HepG2 (cell line): ENCODE results near the gene VPS11. TPM values are rescaled to one million over a fixed set of nuclear protein-coding genes. Genes with fewer than 3 reads are reported as not detected.

ENCODE experiments used
- KDM4B ChIP-seq: sonication (generic); formaldehyde crosslinking; IDR thresholded peaks from 2 replicates; pipeline ENCODE4 v1.4.0; 2020; ENCODE audit warnings: missing genetic modification reagents
- NRL ChIP-seq: sonication (generic); formaldehyde crosslinking; IDR thresholded peaks from 2 replicates; pipeline ENCODE4 v1.5.0; 2020; ENCODE audit warnings: missing genetic modification reagents, mild to moderate bottlenecking, moderate library complexity, borderline replicate concordance
- PHF8 ChIP-seq: sonication (generic); formaldehyde crosslinking; IDR thresholded peaks from 2 replicates; pipeline ENCODE4 v1.5.0; 2020; ENCODE audit warnings: missing genetic modification reagents
- POLR2A ChIP-seq, 2 experiments: IDR thresholded peaks; 2 replicates each; pipeline ENCODE4 v1.6.1; 2011; ENCODE audit warnings: low read depth in 2 of 2, low read length in 2 of 2, mild to moderate bottlenecking in 1 of 2, moderate library complexity in 1 of 2; ENCODE audit not compliant: insufficient read depth in 1 of 2
- SOX6 ChIP-seq, 2 experiments: fragments of 450-650 bp in 1 of 2; sonication (generic) in 1 of 2; formaldehyde crosslinking in 1 of 2; IDR thresholded peaks; 2 replicates each; pipeline versions ENCODE4 v1.4.0 to v1.6.1; 2017 to 2020; ENCODE audit warnings: antibody characterized with exemption in 1 of 2, mild to moderate bottlenecking in 1 of 2, missing genetic modification reagents in 1 of 2
- SP4 ChIP-seq: sonication (generic); formaldehyde crosslinking; IDR thresholded peaks from 2 replicates; pipeline ENCODE4 v1.8.1; 2023; ENCODE audit warnings: mild to moderate bottlenecking, missing genetic modification reagents
- TAF1 ChIP-seq: sonication (generic); formaldehyde crosslinking; IDR thresholded peaks from 2 replicates; pipeline ENCODE4 v1.4.0; 2020; ENCODE audit warnings: missing genetic modification reagents
- U2AF2 ChIP-seq: fragments of 200-400 bp; formaldehyde crosslinking; IDR thresholded peaks from 2 replicates; pipeline ENCODE4 v1.6.1; 2017; ENCODE audit warnings: low read depth, mild to moderate bottlenecking, low read length
- ZFP90 ChIP-seq: sonication (generic); formaldehyde crosslinking; IDR thresholded peaks from 2 replicates; pipeline ENCODE4 v1.8.0; 2022; ENCODE audit warnings: missing genetic modification reagents, mild to moderate bottlenecking, inconsistent platforms, borderline replicate concordance
- ZNF12 ChIP-seq: sonication (generic); formaldehyde crosslinking; IDR thresholded peaks from 2 replicates; pipeline ENCODE4 v1.5.0; 2020; ENCODE audit warnings: missing genetic modification reagents
- ZNF121 ChIP-seq: sonication (generic); formaldehyde crosslinking; IDR thresholded peaks from 2 replicates; pipeline ENCODE4 v1.5.0; 2020; ENCODE audit warnings: mild to moderate bottlenecking, missing genetic modification reagents
- ZNF124 ChIP-seq: sonication (generic); formaldehyde crosslinking; IDR thresholded peaks from 2 replicates; pipeline ENCODE4 v1.4.0; 2020; ENCODE audit warnings: missing genetic modification reagents
- ZNF350 ChIP-seq: sonication (generic); formaldehyde crosslinking; IDR thresholded peaks from 2 replicates; pipeline ENCODE4 v1.4.0; 2020; ENCODE audit warnings: mild to moderate bottlenecking, low read depth, missing genetic modification reagents, borderline replicate concordance
- ZNF431 ChIP-seq: sonication (generic); formaldehyde crosslinking; IDR thresholded peaks from 2 replicates; pipeline ENCODE4 v1.9.0; 2022; ENCODE audit warnings: missing genetic modification reagents, low read depth, mild to moderate bottlenecking, borderline replicate concordance
- ZNF547 ChIP-seq: sonication (generic); formaldehyde crosslinking; IDR thresholded peaks from 2 replicates; pipeline ENCODE4 v1.5.1; 2020; ENCODE audit warnings: mild to moderate bottlenecking, missing genetic modification reagents
- ZNF557 ChIP-seq: sonication (generic); formaldehyde crosslinking; IDR thresholded peaks from 2 replicates; pipeline ENCODE4 v1.4.0; 2020; ENCODE audit warnings: missing genetic modification reagents
- ZNF605 ChIP-seq: sonication (generic); formaldehyde crosslinking; IDR thresholded peaks from 2 replicates; pipeline ENCODE4 v1.8.0; 2022; ENCODE audit warnings: mild to moderate bottlenecking, missing genetic modification reagents
- ZNF616 ChIP-seq: sonication (generic); formaldehyde crosslinking; IDR thresholded peaks from 2 replicates; pipeline ENCODE4 v1.5.0; 2020; ENCODE audit warnings: low read depth, mild to moderate bottlenecking, missing genetic modification reagents
- ZNF672 ChIP-seq: sonication (generic); formaldehyde crosslinking; IDR thresholded peaks from 2 replicates; pipeline ENCODE4 v1.8.1; 2022; ENCODE audit warnings: missing genetic modification reagents
- ZSCAN29 ChIP-seq: sonication (generic); formaldehyde crosslinking; conservative IDR thresholded peaks from 2 replicates; pipeline ENCODE4 v1.4.0; 2020; ENCODE audit warnings: mild to moderate bottlenecking, missing genetic modification reagents
- polyA plus RNA-seq, 8 experiments: library from polyadenylated mRNA; depleted of rRNA in 3 of 8; stranded (reverse) in 7 of 8; unstranded in 1 of 8; fragments of >200 nt; fragmentation: Illumina TruSeq in 4 of 8; extraction: Trizol in 4 of 8; gene quantifications; 2 replicates each; pipeline versions ENCODE4 v1.2.1 to v1.2.3, GENCODE V29; 2011 to 2016; ENCODE audit warnings: low read depth in 4 of 8, missing spikeins in 1 of 8, mixed read lengths in 1 of 8; ENCODE audit not compliant: insufficient read depth in 1 of 8
- total RNA-seq, 5 experiments: library from RNA; depleted of rRNA; stranded (reverse); fragments of >200 nt; fragmentation: Illumina TruSeq; extraction: Trizol; gene quantifications; 2 replicates each; pipeline ENCODE4 v1.2.3, GENCODE V29; 2016; ENCODE audit warnings: low read depth in 1 of 5
- TF ChIP-seq, protein P1 (sequence below): sonication (generic); formaldehyde crosslinking; IDR thresholded peaks from 2 replicates; pipeline ENCODE4 v1.5.0; 2020; ENCODE audit warnings: mild to moderate bottlenecking, missing genetic modification reagents
- TF ChIP-seq, protein P2 (sequence below): sonication (generic); formaldehyde crosslinking; IDR thresholded peaks from 2 replicates; pipeline ENCODE4 v1.4.0; 2020; ENCODE audit warnings: missing genetic modification reagents, mild to moderate bottlenecking, borderline replicate concordance
- TF ChIP-seq, protein P3 (sequence below): IDR thresholded peaks from 2 replicates; pipeline ENCODE4 v1.6.1; 2016
- TF ChIP-seq, protein P4 (sequence below): sonication (generic); formaldehyde crosslinking; IDR thresholded peaks from 2 replicates; pipeline ENCODE4 v1.9.0; 2022; ENCODE audit warnings: missing genetic modification reagents, mild to moderate bottlenecking, borderline replicate concordance

VPS11 gene
- total and polyA plus RNA-seq, 2 of the 13 experiments (the other 11 are each of a cell fraction or from before 2014, with no cell fraction given), result 13.7 to 21.6 TPM

DNA sequence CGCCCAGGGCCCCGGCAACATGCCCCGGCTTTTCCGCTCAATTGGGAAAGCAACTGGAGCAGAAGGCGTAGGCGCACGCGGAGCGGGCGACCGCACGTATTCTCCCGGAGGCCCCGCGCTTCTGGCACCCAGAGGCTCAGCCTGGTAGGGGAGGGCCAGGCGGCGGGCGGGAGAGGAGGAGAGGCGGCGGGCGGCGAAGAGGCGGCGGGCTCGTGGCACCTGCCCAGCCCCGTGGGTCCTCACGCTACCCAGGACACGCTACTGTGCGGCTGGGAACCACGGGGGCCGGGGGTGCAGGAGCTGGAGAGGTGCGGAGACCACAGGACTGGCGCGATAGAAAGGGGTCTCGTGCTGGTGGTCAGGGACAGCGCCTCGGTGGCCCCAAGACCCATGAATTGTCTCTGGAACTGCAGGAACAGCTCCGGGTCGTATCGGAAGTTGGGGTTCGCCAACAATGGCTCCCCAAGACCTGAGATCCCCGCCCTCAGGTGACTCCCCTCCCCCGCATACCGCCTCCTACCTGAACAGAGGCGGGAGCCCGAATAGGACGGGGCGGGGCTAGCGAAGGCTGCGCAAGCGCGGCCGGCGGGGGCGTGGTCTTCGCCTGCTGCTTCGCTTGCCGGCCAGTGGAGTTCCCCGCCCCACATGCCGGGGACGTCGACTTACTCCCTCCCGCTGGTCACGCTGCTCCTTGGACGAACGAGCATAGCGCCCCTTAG is 37.1 kb upstream of the VPS11 start, which contains the start of gene SLC37A4 (continued):
- TF ChIP-seq ZFP90 (CRISPR knock-in tag), result 0 out of 2 replicates have a peak, but pooled peaks have one; percentile 49
- peak; percentile 19 for TF ChIP-seq NRL (CRISPR knock-in tag)
- TF ChIP-seq ZNF350, result peak; percentile 54
- TF ChIP-seq, protein P1, sequence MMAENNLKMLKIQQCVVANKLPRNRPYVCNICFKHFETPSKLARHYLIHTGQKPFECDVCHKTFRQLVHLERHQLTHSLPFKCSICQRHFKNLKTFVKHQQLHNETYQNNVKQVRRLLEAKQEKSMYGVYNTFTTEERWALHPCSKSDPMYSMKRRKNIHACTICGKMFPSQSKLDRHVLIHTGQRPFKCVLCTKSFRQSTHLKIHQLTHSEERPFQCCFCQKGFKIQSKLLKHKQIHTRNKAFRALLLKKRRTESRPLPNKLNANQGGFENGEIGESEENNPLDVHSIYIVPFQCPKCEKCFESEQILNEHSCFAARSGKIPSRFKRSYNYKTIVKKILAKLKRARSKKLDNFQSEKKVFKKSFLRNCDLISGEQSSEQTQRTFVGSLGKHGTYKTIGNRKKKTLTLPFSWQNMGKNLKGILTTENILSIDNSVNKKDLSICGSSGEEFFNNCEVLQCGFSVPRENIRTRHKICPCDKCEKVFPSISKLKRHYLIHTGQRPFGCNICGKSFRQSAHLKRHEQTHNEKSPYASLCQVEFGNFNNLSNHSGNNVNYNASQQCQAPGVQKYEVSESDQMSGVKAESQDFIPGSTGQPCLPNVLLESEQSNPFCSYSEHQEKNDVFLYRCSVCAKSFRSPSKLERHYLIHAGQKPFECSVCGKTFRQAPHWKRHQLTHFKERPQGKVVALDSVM, result no peak
- no peak for TF ChIP-seq ZNF672
- peak; percentile 14 to 83; a peak in 2 of 4 replicates for TF ChIP-seq POLR2A (IDR thresholded peaks at IDR 0.05; ENCODE audit: insufficient read depth in 1 of 2, low read depth in 2 of 2, low read length in 2 of 2)
- peak; percentile 77; the same call in 1 of the 2 replicates for TF ChIP-seq ZNF557 (CRISPR knock-in tag)
- TF ChIP-seq, protein P2, sequence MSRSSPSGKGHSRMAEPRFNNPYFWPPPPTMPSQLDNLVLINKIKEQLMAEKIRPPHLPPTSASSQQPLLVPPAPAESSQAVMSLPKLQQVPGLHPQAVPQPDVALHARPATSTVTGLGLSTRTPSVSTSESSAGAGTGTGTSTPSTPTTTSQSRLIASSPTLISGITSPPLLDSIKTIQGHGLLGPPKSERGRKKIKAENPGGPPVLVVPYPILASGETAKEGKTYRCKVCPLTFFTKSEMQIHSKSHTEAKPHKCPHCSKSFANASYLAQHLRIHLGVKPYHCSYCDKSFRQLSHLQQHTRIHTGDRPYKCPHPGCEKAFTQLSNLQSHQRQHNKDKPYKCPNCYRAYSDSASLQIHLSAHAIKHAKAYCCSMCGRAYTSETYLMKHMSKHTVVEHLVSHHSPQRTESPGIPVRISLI, result peak; percentile 53; the same call in 1 of the 2 replicates
- TF ChIP-seq SOX6 (IDR thresholded peaks at IDR 0.05), result no peak
- TF ChIP-seq SOX6 (CRISPR knock-in tag; IDR thresholded peaks at IDR 0.05), result peak; percentile 66; the same call in 1 of the 2 replicates
- TF ChIP-seq TAF1 (CRISPR knock-in tag), result peak; percentile 64
- peak; percentile 35; the same call in 1 of the 2 replicates for TF ChIP-seq ZNF121
- TF ChIP-seq ZSCAN29, result 0 out of 2 replicates have a peak, but pooled peaks have one; percentile 58
- TF ChIP-seq ZNF605 (CRISPR knock-in tag), result peak; percentile 42; the same call in 1 of the 2 replicates
- peak; percentile 38; the same call in 1 of the 2 replicates for TF ChIP-seq PHF8 (CRISPR knock-in tag)
- 0 out of 2 replicates have a peak, but pooled peaks have one; percentile 13 for TF ChIP-seq KDM4B (CRISPR knock-in tag)
- TF ChIP-seq SP4 (CRISPR knock-in tag), result peak; percentile 82
- no peak for TF ChIP-seq U2AF2
- 0 out of 2 replicates have a peak, but pooled peaks have one; percentile 64 for TF ChIP-seq ZNF547 (CRISPR knock-in tag)
- TF ChIP-seq, protein P3, sequence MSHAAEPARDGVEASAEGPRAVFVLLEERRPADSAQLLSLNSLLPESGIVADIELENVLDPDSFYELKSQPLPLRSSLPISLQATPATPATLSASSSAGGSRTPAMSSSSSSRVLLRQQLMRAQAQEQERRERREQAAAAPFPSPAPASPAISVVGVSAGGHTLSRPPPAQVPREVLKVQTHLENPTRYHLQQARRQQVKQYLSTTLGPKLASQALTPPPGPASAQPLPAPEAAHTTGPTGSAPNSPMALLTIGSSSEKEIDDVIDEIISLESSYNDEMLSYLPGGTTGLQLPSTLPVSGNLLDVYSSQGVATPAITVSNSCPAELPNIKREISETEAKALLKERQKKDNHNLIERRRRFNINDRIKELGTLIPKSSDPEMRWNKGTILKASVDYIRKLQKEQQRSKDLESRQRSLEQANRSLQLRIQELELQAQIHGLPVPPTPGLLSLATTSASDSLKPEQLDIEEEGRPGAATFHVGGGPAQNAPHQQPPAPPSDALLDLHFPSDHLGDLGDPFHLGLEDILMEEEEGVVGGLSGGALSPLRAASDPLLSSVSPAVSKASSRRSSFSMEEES (CRISPR knock-in tag), result peak; percentile 93
- 0 out of 2 replicates have a peak, but pooled peaks have one; percentile 63 for TF ChIP-seq ZNF12 (CRISPR knock-in tag)
- peak; percentile 94 for TF ChIP-seq ZNF124 (CRISPR knock-in tag)
- TF ChIP-seq, protein P4, sequence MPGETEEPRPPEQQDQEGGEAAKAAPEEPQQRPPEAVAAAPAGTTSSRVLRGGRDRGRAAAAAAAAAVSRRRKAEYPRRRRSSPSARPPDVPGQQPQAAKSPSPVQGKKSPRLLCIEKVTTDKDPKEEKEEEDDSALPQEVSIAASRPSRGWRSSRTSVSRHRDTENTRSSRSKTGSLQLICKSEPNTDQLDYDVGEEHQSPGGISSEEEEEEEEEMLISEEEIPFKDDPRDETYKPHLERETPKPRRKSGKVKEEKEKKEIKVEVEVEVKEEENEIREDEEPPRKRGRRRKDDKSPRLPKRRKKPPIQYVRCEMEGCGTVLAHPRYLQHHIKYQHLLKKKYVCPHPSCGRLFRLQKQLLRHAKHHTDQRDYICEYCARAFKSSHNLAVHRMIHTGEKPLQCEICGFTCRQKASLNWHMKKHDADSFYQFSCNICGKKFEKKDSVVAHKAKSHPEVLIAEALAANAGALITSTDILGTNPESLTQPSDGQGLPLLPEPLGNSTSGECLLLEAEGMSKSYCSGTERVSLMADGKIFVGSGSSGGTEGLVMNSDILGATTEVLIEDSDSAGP (CRISPR knock-in tag), result peak; percentile 80
- peak; percentile 92 for TF ChIP-seq ZNF616
- TF ChIP-seq ZNF431 (CRISPR knock-in tag), result no peak
